Chondrocyte (in vitro differentiated cells): ENCODE results near the gene NR2F1-AS1. TPM values are rescaled to one million over a fixed set of nuclear protein-coding genes. Genes with fewer than 3 reads are reported as not detected.

Experiments used
- DNase-seq: peaks from one replicate; pipeline ENCODE4 v3.0.0; 2021; ENCODE audit warnings: mixed read lengths, low spot score
- H3K27ac Mint-ChIP-seq: one replicate; pipeline ENCODE4 v1.8.0; 2021; ENCODE audit warnings: mild to moderate bottlenecking, moderate library complexity, mixed read lengths; ENCODE audit not compliant: unreplicated experiment
- H3K27me3 Mint-ChIP-seq: 2 replicates; pipeline ENCODE4 v1.8.0; 2021; ENCODE audit warnings: low read depth, mixed read lengths
- H3K36me3 Mint-ChIP-seq: 2 replicates; pipeline ENCODE4 v1.8.0; 2021; ENCODE audit warnings: low read depth, mixed read lengths
- H3K4me1 Mint-ChIP-seq: 2 replicates; pipeline ENCODE4 v1.8.0; 2021; ENCODE audit warnings: low read depth, mild to moderate bottlenecking, mixed read lengths
- H3K4me3 Mint-ChIP-seq: one replicate; pipeline ENCODE4 v1.8.0; 2021; ENCODE audit warnings: mild to moderate bottlenecking, moderate library complexity, mixed read lengths; ENCODE audit not compliant: unreplicated experiment
- H3K9me3 Mint-ChIP-seq: 2 replicates; pipeline ENCODE4 v1.8.0; 2021; ENCODE audit warnings: low read depth, mixed read lengths
- CTCF ChIP-seq: fragments of 200-600 bp; sonication (generic); IDR thresholded peaks from 2 replicates; pipeline ENCODE4 v1.5.0; 2021; ENCODE audit warnings: antibody characterized with exemption, mild to moderate bottlenecking, moderate library complexity
- total RNA-seq: library from RNA; stranded (reverse); gene quantifications from 3 replicates; pipeline ENCODE4 v1.2.1, GENCODE V29; 2021

NR2F1-AS1 gene
- total RNA-seq, 1 donor from 2014 or later = 16.2 TPM

GRCh38 chr5:93427316-93427715 is 153.7 kb downstream of the NR2F1-AS1 start:
- Mint-ChIP-seq H3K4me1 (no peaks in the 10 kb centered on the region), H3K36me3 (no peaks in the 10 kb centered on the region), H3K4me3 (no peak overlapping the region), H3K27ac (no peak overlapping the region), H3K27me3 (no peaks in the 10 kb centered on the region), H3K9me3 (no peaks in the 10 kb centered on the region)
- no peak for TF ChIP-seq CTCF
- DNase-seq = no peak

- no peaks in the 10 kb centered on the region for H3K4me1 Mint-ChIP-seq
- DNase-seq = no peak
Measured at GRCh38 chr5:93425096-93425495, 155.9 kb downstream of the NR2F1-AS1 start.

GRCh38 chr5:93423300-93423699 is 157.7 kb downstream of the NR2F1-AS1 start:
- Mint-ChIP-seq H3K9me3 (no peaks in the 10 kb centered on the region), H3K27me3 (no peaks in the 10 kb centered on the region), H3K36me3 (no peaks in the 10 kb centered on the region), H3K4me3 (no peak overlapping the region), H3K27ac (no peak overlapping the region), H3K4me1 (no peaks in the 10 kb centered on the region)
- no peak for TF ChIP-seq CTCF
- DNase-seq = no peak

More at GRCh38 chr5:93425096-93425495, 155.9 kb downstream of the NR2F1-AS1 start:
- no peaks in the 10 kb centered on the region for H3K27me3 Mint-ChIP-seq
- no peak overlapping the region for H3K27ac Mint-ChIP-seq
- no peaks in the 10 kb centered on the region for H3K36me3 Mint-ChIP-seq
- H3K4me3 Mint-ChIP-seq = no peak overlapping the region
- TF ChIP-seq CTCF = no peak
- no peaks in the 10 kb centered on the region for H3K9me3 Mint-ChIP-seq

- no peak overlapping the region for H3K27ac Mint-ChIP-seq
- no peaks in the 10 kb centered on the region for H3K36me3 Mint-ChIP-seq
- no peaks in the 10 kb centered on the region for H3K27me3 Mint-ChIP-seq
- no peaks in the 10 kb centered on the region for H3K4me1 Mint-ChIP-seq
- no peak for TF ChIP-seq CTCF
- no peak overlapping the region for H3K4me3 Mint-ChIP-seq
- H3K9me3 Mint-ChIP-seq = no peaks in the 10 kb centered on the region
- DNase-seq = no peak
Measured at GRCh38 chr5:93422652-93423280, 158.3 kb downstream of the NR2F1-AS1 start.

GRCh38 chr5:93421987-93422401 is 159.0 kb downstream of the NR2F1-AS1 start:
- Mint-ChIP-seq H3K4me1 (no peaks in the 10 kb centered on the region), H3K4me3 (no peak overlapping the region), H3K27me3 (no peaks in the 10 kb centered on the region), H3K9me3 (no peaks in the 10 kb centered on the region), H3K27ac (no peak overlapping the region), H3K36me3 (no peaks in the 10 kb centered on the region)
- DNase-seq = no peak
- no peak for TF ChIP-seq CTCF
